ENCODE results near the gene METTL24.

GRCh38 chr6:110398778-110399177, 40.6 kb upstream of the METTL24 start:
- TF ChIP-seq CTCF (conservative IDR thresholded peaks at IDR 0.05 in 1 of 2, IDR thresholded peaks at IDR 0.05 in 1 of 2; ENCODE audit: extremely low read depth in 1 of 2, insufficient read depth in 1 of 2, low read depth in 1 of 2, low read length in 2 of 2), result no peak
- no peak for TF ChIP-seq EZH2 (IDR thresholded peaks at IDR 0.05; ENCODE audit: borderline replicate concordance, low read length)

All from mammary epithelial cell (primary cell).